Mesenteric fat pad (tissue), 1 donor: ENCODE results near the gene PLCH1. TPM values are rescaled to one million over a fixed set of nuclear protein-coding genes. Genes with fewer than 3 reads are reported as not detected.

ENCODE experiments used
- DNase-seq: peaks from one replicate; pipeline ENCODE4 v3.0.0-alpha.2; 2020; ENCODE audit warnings: low spot score
- total RNA-seq: library from RNA; stranded (reverse); fragmentation: NEBNext Ultra II Directional; extraction: Animal tissue kit (Norgen Biotek cat#: 25700); gene quantifications from one replicate; pipeline ENCODE4 v1.2.1, GENCODE V29; 2021
- donor health status: DM: yes; HTN: yes; CAD: no.

PLCH1 gene
- total RNA-seq, 1 donor from 2014 or later: not detected

- DNase-seq: no peak
These were observed 1.1 kb upstream of the PLCH1 start for GRCh38 chr3:155745795-155746550.

GRCh38 chr3:155744010-155744625, 753 bp downstream of the PLCH1 start:
- DNase-seq: no peak

- no peak for DNase-seq
These were observed 1.3 kb downstream of the PLCH1 start for GRCh38 chr3:155743606-155744005.

- DNase-seq: no peak
These were observed 2.4 kb downstream of the PLCH1 start for GRCh38 chr3:155742349-155742965.

GRCh38 chr3:155741603-155742002, 3.3 kb downstream of the PLCH1 start:
- no peak for DNase-seq

GRCh38 chr3:155741101-155741500, 3.8 kb downstream of the PLCH1 start:
- DNase-seq: no peak

GRCh38 chr3:155739154-155739553, 5.7 kb downstream of the PLCH1 start:
- DNase-seq: no peak

GRCh38 chr3:155738580-155739076, 6.2 kb downstream of the PLCH1 start:
- no peak for DNase-seq

GRCh38 chr3:155737844-155738460, 6.9 kb downstream of the PLCH1 start:
- no peak for DNase-seq

- no peak for DNase-seq
These were observed 8.5 kb downstream of the PLCH1 start for GRCh38 chr3:155736381-155736780.

GRCh38 chr3:155730843-155731242, 14.0 kb downstream of the PLCH1 start:
- no peak for DNase-seq

GRCh38 chr3:155727836-155728235, 17.0 kb downstream of the PLCH1 start:
- no peak for DNase-seq

GRCh38 chr3:155714295-155714718, 30.6 kb downstream of the PLCH1 start:
- DNase-seq: no peak

GRCh38 chr3:155712008-155712407, 32.9 kb downstream of the PLCH1 start:
- DNase-seq: no peak

GRCh38 chr3:155704771-155705559, 39.9 kb downstream of the PLCH1 start:
- no peak for DNase-seq

- DNase-seq: no peak
These were observed 40.8 kb downstream of the PLCH1 start for GRCh38 chr3:155704061-155704460.

GRCh38 chr3:155702745-155703591, 41.9 kb downstream of the PLCH1 start:
- no peak for DNase-seq

- DNase-seq: no peak
These were observed 42.9 kb downstream of the PLCH1 start for GRCh38 chr3:155701882-155702465.

GRCh38 chr3:155697542-155697941, 47.3 kb downstream of the PLCH1 start:
- no peak for DNase-seq

- DNase-seq: no peak
These were observed 54.0 kb downstream of the PLCH1 start for GRCh38 chr3:155690921-155691320.
